ENCODE results near the gene DLL4. TPM values are rescaled to one million over a fixed set of nuclear protein-coding genes. Genes with fewer than 3 reads are reported as not detected.

DLL4 gene
- total and polyA plus RNA-seq, 2 donors (not counting 1 experiment from before 2014, with no cell fraction given) = 0.07 to 0.30 TPM

GRCh38 chr15:40955141-40955903, 26.2 kb downstream of the DLL4 start:
- CTCF ChIA-PET = interaction anchor here (2.2 to 4.7 kb wide), 3 partner anchors 14 to 50 kb away, joined by 7 to 49 read pairs (median 19); no protein-coding TSS in a partner anchor
- no peaks in the 10 kb centered on the region for H4K20me1 ChIP-seq (ENCODE audit: control insufficient read depth, insufficient read depth, low read length, poor library complexity, severe bottlenecking)
- no peak overlapping the region for H2AFZ ChIP-seq (ENCODE audit: insufficient read depth, low read depth, low read length, poor library complexity, severe bottlenecking)
- H3K9me3 ChIP-seq (ENCODE audit: control extremely low read depth in 1 of 3, control insufficient read depth in 2 of 3, insufficient read depth in 1 of 3, low read length in 2 of 3) = no peaks in the 10 kb centered on the region
- POLR2A ChIA-PET = no interaction called here
- 96% methylated on average over 15 of the region's 20 CpGs for WGBS (ENCODE audit: insufficient coverage)
- intact Hi-C loops (cut with micrococcal nuclease) = no loop called here
- no peak overlapping the region for H3K4me2 ChIP-seq (replicated peaks; ENCODE audit: low read depth, low read length, poor library complexity, severe bottlenecking)
- peaks cover 9 to 22% of the 10 kb centered on the region in 2 donors for H3K4me1 ChIP-seq (ENCODE audit: control insufficient read depth in 2 of 2, insufficient read depth in 2 of 2, low read length in 2 of 2)
- DNase-seq (peak; percentile 6), ATAC-seq (ENCODE audit: low read depth) (no peak)
- TF ChIP-seq CTCF (IDR thresholded peaks at IDR 0.05) (no peak), EZH2 (IDR thresholded peaks at IDR 0.05; ENCODE audit: borderline replicate concordance, insufficient read depth, low read depth, low read length, poor library complexity, severe bottlenecking) (no peak)
- no peak overlapping the region for H3K27ac Mint-ChIP-seq
- no peak overlapping the region for H3K4me3 ChIP-seq (ENCODE audit: control extremely low read depth in 1 of 5, extremely low read depth in 1 of 5, insufficient read depth in 1 of 5, low read depth in 2 of 5, low read length in 4 of 5)
- no peaks in the 10 kb centered on the region for H3K27me3 Mint-ChIP-seq
- no peaks in the 10 kb centered on the region for H3K9me3 Mint-ChIP-seq (ENCODE audit: insufficient read depth)
- no peaks in the 10 kb centered on the region for H3K36me3 ChIP-seq (replicated peaks in 1 of 2; ENCODE audit: control extremely low read depth in 1 of 2, control insufficient read depth in 1 of 2, extremely low read depth in 1 of 2, insufficient read depth in 2 of 2, low read length in 1 of 2)
- no peaks in the 10 kb centered on the region for H3K79me2 ChIP-seq (ENCODE audit: control insufficient read depth, insufficient read depth, low read length)
- no peak overlapping the region for H3K4me3 Mint-ChIP-seq
- H3K4me1 Mint-ChIP-seq = peaks cover 26% of the 10 kb centered on the region
- H3K9ac ChIP-seq (ENCODE audit: low read length) = no peak overlapping the region
- H3K27ac ChIP-seq (ENCODE audit: low read length in 2 of 2) = no peak overlapping the region
- peaks cover 0 to 4% (median 2%) of the 10 kb centered on the region in 4 experiments for H3K27me3 ChIP-seq (replicated peaks in 1 of 4; ENCODE audit: control extremely low read depth in 1 of 4, control insufficient read depth in 3 of 4, insufficient read depth in 4 of 4, low read length in 3 of 4)

DNA sequence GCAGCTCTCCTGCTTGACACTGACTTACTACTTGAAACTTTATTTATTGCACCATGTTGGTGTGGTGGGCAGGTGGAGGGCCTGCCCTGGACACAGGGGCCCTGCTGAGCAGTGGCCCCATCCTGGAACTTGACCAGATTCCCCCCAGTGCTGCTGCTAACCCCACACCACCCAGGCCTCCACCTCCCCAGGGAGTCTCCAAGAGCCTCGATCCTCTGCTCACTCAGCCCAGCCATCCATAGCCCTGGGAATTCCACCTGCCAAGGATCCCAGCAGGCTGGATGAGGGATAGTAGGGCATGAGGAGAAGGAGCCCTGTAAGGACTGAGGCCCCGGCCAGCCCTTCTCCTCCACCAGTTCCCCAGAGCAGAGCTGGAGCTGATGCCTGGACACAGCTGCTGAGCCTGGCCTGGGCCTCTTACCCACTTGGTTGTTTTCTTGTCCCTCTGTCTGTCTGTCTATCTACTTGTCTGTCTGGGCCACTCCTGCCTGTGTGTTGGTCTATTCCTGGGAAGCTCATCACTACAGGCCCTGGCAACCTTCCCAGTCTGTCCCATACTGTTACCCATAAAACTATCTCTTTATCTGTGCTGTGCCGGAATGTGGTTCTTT, 26.9 kb downstream of the DLL4 start:
- ChIA-PET POLR2A (no interaction called here), CTCF (interaction anchor here (2.2 kb wide), 1 partner anchor 15 kb away, joined by 7 read pairs; no protein-coding TSS in a partner anchor)
- Histone ChIP-seq H3K27ac (ENCODE audit: low read length in 2 of 2) (no peak overlapping the region), H3K4me2 (replicated peaks; ENCODE audit: low read depth, low read length, poor library complexity, severe bottlenecking) (no peak overlapping the region), H3K9me3 (ENCODE audit: control extremely low read depth in 1 of 3, control insufficient read depth in 2 of 3, insufficient read depth in 1 of 3, low read length in 2 of 3) (no peaks in the 10 kb centered on the region), H4K20me1 (ENCODE audit: control insufficient read depth, insufficient read depth, low read length, poor library complexity, severe bottlenecking) (no peaks in the 10 kb centered on the region), H3K4me3 (ENCODE audit: control extremely low read depth in 1 of 5, extremely low read depth in 1 of 5, insufficient read depth in 1 of 5, low read depth in 2 of 5, low read length in 4 of 5) (no peak overlapping the region), H3K79me2 (ENCODE audit: control insufficient read depth, insufficient read depth, low read length) (no peaks in the 10 kb centered on the region), H3K4me1 (ENCODE audit: control insufficient read depth in 2 of 2, insufficient read depth in 2 of 2, low read length in 2 of 2) (peaks cover 9 to 23% of the 10 kb centered on the region in 2 donors), H3K36me3 (replicated peaks in 1 of 2; ENCODE audit: control extremely low read depth in 1 of 2, control insufficient read depth in 1 of 2, extremely low read depth in 1 of 2, insufficient read depth in 2 of 2, low read length in 1 of 2) (no peaks in the 10 kb centered on the region), H3K27me3 (replicated peaks in 1 of 4; ENCODE audit: control extremely low read depth in 1 of 4, control insufficient read depth in 3 of 4, insufficient read depth in 4 of 4, low read length in 3 of 4) (no peaks in the 10 kb centered on the region), H2AFZ (ENCODE audit: insufficient read depth, low read depth, low read length, poor library complexity, severe bottlenecking) (no peak overlapping the region), H3K9ac (ENCODE audit: low read length) (no peak overlapping the region)
- intact Hi-C loops (cut with micrococcal nuclease) = no loop called here
- ATAC-seq (ENCODE audit: low read depth) (no peak), DNase-seq (peak; percentile 2)
- 92% methylated on average over 1 of the region's 3 CpGs for whole genome bisulfite sequencing (ENCODE audit: insufficient coverage)
- H3K27me3 Mint-ChIP-seq = no peaks in the 10 kb centered on the region
- TF ChIP-seq CTCF (IDR thresholded peaks at IDR 0.05) (no peak), EZH2 (IDR thresholded peaks at IDR 0.05; ENCODE audit: borderline replicate concordance, insufficient read depth, low read depth, low read length, poor library complexity, severe bottlenecking) (no peak)
- no peak overlapping the region for H3K4me3 Mint-ChIP-seq
- H3K4me1 Mint-ChIP-seq = peaks cover 26% of the 10 kb centered on the region
- no peaks in the 10 kb centered on the region for H3K9me3 Mint-ChIP-seq (ENCODE audit: insufficient read depth)
- no peak overlapping the region for H3K27ac Mint-ChIP-seq
